ENCODE data around the gene GPX4.
"Not testable (repeated sequence)": the region's sequence is repeated elsewhere in the genome, so short reads cannot be mapped to it uniquely, and the experiment has no call there.

GPX4 gene

DNA sequence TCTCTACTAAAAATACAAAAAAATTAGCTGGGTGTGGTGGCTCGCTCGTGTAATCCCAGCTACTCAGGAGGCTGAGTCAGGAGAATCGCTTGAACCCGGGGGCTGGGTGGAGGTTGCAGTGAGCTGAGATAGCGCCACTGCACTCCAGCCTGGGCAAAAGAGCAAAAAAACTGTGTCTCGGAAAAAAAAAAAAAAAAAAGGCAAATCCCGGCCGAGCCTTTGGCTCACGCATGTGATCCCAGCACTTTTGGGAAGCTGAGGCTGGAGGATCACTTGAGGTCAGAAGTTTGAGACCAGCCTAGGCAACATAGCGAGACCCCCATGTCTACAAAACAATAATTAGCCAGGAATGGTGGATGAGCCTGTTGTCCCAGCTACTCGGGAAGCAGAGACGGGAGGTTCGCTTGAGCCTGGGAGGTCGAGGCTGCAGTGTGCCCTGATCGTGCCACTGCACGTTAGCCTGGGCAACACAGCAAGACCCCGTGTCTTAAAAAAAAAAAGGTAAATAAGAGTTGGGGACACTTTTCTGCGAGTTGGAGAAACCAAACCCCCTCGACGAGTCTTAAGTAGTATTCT is 574 bp upstream of the GPX4 start:
- no peak for DNase-seq

DNA sequence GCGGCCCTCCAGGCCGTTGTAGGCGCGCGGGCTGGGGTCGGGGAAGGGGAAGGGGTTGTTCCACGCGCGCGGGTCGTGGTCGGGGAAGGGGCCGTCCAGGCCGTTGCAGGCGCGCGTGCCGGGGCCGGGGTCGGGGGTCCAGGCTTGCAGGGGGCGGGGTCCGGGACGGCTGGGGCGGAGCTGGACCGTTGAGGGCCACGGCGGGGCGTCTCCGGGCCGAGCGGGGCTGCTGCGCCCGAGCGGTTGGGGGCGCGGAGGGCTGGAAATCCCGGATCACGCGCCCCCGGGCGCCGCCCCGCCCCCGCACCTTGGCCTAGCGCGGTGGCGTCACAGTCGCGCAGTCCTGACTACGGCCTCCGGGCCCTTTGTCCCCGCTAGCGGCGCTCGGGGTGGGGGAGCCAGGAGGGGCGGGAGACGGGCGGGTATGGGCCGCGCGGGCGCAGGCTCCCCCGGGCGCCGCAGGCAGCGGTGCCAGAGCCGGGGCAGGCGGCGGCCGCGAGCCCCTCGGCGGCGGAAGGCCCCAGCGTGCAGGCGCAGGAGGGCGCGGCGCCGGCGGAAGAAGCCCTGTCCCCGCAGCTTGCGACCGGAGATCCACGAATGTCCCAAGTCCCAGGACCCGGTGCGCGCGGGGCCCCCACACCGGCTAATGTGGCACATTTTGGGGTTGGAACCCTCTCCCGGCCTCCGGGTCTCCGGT is 665 bp downstream of the GPX4 start:
- no peak for DNase-seq

DNA sequence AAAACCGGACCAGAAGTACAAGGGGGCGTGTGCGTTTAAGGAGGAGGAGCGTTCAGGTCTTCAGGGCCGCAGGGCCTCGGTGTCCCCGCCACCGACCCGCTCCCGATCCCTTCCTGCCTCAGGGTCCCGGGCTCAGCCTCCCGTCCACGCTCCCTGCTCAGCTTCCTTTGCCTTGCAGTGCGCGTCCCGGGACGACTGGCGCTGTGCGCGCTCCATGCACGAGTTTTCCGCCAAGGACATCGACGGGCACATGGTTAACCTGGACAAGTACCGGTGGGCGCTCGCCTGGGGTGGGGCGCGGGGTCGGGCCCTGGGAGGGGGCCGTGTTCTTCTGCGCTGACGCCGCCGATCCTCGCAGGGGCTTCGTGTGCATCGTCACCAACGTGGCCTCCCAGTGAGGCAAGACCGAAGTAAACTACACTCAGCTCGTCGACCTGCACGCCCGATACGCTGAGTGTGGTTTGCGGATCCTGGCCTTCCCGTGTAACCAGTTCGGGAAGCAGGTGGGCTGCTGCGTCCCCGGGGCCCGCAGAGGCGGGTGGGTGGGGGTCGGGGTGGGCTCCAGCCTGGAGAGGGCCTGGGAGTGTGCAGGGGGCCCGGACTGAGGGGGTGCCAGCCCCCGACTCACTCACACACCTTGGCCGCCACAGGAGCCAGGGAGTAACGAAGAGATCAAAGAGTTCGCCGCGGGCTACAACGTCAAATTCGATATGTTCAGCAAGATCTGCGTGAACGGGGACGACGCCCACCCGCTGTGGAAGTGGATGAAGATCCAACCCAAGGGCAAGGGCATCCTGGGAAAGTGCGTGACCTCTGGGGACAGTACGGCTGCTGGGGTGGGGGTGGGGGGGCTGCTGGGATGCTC is 1.4 kb downstream of the GPX4 start:
- no peak for DNase-seq

DNA sequence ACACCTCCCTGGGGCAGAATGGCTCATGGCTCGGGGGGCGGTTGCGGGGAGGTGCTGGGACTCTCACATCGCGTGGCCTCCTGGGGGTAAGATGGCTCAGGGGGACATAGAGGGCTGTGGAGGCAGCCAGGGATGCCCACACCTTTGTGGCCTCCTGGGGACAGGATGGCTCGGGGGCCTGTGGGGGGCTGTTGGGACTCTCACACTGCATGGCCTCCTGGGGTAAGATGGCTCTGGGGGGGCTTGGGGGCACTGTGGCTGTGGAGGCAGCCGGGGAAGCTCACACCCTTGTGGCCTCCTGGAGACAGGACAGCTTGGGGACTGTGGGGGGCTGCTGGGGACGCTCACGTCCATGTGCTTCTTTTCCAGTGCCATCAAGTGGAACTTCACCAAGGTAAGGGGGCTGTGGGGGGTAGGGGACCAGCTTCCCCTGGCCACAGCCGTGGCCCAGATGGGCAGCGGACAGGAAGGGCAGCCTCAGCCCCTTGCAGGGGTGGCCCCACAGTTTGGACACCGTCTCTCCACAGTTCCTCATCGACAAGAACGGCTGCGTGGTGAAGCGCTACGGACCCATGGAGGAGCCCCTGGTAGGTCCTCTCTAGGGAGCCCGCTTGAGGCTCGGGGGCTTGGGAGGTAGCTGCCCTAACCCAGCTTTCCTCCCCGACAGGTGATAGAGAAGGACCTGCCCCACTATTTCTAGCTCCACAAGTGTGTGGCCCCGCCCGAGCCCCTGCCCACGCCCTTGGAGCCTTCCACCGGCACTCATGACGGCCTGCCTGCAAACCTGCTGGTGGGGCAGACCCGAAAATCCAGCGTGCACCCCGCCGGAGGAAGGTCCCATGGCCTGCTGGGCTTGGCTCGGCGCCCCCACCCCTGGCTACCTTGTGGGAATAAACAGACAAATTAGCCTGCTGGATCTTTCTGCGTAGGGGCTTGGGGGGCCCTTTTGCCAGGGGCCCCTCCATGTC is 2.4 kb downstream of the GPX4 start:
- no peak for DNase-seq

DNA sequence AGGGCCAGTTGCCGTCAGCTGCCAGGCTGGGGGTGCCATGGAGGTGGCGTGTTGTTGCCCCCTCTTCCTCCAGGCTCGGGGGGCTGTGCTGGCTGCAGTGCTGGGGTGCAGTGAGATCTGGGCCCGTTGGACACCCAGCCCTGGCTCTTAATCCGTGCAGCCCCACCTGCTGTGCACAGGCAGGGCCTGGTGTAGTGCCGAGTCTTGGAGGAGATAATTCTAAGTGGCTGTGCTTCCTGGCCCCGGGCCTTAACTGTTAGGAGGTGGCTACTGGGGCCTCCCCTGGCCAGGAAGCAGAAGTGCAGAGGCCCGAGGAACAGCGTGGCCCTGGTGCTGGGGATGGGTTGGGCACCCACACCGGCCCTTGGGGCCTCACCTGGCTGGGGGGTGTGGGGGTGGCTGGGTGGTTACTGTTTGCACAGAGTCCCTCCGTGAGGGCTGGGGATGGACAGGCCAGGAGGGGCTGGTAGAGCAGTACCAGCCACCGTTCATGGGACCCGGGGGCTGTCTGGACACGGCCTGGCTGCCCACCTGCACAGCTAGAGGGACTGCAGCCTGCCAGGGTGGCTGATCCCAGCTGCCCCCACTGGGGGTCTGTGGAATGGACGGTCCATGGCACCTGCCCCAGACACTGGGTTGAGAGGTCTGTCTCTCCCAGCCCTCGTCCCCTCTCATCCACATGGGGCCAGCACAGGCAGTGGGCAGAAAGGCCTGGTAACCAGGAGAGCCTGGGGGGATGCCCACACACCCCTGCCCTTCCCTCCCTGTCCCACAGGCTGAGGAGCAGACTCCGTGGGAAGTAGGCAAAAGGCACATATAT is 3.3 kb downstream of the GPX4 start:
- no peak for DNase-seq

DNA sequence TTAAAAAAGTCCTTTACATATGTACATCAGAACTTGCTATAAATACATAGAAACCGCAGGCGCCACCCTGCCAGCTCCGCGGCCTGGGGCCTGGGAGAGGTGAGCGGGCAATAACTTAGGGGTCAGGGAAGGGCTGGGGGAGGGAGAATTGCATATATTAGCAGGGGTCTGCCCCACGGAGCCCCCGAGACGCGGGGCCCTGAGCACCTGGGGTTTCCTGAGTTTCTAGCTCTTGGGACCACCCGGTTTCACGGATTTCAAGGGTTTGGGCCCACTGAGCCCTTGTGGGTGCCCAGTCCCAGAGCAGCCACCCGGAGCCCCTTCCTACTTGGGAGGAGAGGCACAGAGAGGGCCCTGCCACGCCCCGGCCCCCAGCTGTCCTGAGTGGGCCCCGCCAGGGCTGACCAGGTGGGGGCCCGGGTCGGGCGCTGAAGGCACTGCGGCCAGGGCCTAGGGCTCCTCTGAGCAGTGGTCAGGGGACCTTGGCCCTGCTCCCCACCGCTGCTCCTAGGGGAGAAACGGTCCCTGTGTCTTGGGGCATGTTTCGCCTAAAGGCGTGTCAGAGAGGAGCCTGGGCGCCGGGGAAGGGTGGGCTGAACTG is 4.0 kb downstream of the GPX4 start:
- no peak for DNase-seq

DNA sequence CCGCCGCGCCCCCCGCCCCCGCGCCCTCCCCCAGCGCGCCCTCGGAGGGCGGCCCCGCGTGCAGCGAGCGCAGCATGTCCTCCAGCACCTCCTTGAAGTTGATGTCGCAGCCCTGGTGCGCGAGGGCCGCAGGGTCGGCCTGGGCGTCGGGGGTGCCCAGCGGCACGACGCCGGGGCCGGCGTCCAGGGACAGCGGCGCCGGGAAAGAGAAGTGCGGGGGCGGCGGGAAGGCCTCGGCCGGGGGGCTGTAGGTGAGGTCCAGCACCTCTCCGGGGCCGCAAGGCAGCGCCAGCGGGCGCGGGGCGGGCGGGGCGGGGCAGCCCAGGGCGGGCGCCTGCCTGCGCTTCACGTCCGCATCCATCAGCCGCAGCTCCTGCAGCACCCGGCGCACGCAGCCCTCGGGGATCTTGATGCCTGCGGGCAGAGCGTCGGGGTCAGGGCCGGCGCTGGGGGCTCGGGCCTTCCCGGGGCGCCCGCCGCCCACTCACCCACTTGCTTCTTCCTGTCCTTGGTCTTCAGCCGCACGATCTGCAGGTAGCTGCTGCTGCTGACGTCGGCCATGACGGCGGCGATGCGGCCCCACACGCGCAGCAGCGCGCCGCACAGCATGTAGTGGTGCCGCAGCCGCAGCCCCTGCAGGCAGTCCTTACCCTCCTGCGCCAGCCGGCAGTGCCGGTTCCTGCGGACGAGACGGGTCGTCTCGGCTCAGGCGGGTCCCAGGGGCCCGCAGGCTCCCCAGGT is 4.7 kb downstream of the GPX4 start:
- no peak for DNase-seq

DNA sequence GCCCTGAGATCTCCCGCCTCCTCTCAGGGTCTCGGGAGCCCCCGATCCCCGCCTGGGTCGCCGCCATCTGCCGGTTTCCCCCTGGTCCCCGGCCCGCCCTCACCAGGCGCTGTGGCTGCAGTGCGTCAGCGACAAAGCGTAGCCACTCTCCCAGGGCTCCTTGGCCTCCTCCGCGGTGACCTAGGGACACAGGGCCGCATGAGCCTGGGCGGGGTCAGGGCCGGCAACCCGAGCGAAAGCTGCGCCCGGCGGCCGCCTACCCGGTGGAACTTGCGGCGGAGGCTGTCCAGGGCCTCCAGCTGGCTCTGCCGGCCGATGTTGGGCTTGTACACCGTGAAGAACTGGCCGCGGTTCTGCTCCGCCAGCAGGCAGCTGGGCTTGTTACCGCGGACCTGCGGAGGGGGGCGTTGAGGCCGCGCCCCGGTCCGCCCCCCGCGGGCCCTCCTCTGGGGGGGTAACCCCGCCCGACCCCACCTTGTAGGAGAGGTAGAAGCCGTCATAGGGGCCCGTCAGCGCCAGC is 5.3 kb downstream of the GPX4 start:
- DNase-seq, result no peak

DNA sequence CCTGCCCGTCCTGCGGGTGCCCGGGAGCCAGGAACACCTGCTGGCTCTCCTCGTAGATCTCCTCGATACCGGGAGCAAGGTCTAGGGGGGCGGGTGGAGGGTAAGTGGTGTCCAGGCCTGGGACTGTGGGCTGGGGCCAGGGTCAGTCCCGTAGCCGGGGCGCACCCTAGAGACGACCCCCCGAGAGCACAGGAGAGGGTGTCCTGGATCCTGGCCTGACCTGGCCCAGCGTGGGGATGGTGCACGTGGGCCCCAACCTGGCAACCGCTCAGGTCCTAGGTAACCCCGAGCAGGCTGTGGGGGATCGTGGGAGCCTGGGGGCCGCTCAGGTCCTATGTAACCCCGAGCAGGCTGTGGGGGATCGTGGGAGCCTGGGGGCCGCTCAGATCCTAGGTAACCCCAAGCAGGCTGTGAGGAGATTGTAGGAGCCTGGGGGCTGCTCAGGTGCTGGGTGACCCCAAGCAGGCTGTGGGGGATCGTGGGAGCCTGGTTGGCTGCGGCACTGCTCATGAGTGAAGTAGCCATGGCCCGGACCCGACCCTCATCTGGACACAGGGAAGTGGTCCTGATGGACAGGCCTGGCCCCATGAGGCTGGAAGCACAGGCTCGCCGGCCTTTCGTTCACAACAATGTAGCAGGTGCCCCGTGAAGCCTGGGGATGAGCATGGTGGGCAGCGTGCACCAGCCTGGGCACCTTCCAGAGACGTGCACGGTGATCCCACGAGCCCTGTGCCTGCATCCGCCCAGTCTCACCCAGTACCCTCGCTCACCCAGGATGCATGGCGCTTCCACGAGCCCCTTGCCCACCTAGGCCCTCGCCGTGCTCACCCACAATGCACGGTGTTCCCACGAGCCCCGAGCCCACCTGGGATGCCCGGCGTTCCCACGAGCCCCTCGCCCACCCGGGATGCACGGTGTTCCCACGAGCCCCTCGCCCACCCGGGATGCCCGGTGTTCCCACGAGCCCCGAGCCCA is 6.2 kb downstream of the GPX4 start:
- no peak for DNase-seq

DNA sequence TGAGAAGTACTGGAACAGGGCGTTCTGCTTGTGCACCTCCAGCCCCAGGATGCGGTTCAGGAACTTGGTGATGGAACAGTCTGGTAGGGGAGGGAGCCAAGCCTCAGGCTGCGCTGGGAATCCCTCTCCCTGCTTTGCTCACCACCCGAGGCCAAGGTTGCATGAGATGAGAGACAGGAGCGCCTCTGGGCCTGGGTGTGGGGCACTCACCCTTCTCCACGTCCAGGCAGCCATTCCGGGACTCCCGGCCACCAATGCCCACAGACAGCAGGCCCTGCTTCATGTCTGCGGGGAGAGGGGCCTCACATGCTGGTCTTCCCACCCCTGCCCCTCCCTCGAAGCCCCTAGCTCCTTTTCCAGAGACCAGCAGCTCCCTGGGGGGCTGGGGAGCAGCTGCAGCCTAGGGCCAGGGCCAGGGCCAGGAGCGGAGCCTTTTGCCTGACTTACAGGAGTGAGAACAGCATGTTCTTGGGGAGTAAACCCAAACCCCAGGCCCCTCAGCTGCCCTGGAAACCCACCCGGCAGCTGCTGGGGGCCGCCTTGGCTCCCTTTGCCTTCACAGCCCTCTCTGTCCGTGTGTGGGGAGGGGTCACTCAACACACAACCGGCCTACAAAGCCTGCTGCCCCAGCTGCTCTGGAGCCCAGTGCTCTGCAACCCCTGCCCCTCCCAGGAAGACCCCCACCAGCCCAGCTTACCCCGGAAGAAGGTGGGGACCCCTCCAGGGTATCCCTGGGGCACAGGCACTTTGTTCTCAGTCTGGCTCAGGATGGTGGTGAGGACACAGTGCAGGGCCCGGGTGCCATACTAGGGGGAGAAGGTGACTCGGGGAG is 7.2 kb downstream of the GPX4 start:
- no peak for DNase-seq

DNA sequence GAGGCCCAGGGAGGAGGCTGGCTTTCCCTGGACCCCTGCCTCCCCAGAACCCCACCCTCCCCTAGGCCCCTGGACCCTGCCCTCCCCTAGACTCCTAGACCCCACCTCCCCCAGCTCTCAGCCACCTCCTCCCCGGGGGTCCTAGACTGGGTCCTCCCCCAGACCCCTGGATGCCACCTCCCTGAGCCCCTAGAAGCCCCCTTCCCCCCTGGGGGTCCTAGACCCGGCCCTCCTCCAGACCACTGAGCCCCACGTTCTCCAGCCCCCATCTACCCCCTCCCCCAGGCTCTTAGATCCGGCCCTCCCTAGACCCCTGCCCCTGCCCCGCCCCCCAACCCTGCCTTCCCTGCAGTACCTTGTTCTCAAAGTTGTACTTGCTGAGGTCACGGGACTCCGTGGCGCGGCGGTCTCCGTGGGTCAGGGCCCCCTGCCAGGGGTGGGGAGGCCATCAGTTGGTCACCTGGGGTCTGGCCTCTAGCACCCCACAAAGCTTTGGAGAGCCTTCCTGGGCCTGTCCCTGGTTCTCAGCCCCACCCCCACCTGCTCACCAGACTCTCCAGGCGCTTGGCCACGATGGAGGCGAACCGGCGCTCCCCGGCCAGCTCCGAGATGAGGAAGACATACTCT is 8.0 kb downstream of the GPX4 start:
- DNase-seq, result no peak

DNA sequence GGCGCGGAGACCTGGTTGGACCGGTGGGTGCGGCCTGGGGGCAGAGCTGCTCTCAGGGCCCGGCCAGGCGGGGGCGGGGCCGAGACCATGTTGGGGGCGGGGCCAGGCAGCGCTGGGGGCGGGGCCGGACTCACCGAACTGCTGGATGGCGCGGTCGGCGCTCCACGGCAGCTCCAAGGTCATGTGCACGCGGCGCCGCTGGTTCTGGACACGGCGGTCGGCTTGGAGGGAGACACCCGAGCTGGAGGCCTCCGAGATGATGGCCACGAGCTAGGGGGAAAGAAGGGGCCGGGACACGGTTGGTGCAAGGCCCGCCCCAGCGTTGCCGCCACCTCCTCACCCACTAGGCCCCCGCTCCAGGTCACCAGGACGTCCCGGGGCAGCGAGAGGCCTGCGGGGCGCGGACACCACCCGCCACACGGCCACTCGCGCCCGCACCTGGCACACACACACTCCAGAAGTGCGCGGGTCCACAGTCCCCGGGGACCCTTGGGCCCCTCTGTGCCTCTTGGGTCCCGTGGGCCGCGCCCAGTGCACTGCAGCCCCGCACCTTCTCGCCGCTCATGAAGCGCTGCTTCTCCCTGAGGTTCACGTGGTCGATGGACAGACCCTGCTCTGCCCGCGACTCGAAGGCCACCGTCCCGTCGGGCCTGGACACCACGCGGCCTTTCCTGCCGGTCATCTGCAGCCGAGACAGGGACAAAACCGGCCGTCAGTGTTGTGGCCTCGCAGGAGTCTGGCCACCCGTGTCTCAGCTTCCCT is 8.7 kb downstream of the GPX4 start:
- no peak for DNase-seq

DNA sequence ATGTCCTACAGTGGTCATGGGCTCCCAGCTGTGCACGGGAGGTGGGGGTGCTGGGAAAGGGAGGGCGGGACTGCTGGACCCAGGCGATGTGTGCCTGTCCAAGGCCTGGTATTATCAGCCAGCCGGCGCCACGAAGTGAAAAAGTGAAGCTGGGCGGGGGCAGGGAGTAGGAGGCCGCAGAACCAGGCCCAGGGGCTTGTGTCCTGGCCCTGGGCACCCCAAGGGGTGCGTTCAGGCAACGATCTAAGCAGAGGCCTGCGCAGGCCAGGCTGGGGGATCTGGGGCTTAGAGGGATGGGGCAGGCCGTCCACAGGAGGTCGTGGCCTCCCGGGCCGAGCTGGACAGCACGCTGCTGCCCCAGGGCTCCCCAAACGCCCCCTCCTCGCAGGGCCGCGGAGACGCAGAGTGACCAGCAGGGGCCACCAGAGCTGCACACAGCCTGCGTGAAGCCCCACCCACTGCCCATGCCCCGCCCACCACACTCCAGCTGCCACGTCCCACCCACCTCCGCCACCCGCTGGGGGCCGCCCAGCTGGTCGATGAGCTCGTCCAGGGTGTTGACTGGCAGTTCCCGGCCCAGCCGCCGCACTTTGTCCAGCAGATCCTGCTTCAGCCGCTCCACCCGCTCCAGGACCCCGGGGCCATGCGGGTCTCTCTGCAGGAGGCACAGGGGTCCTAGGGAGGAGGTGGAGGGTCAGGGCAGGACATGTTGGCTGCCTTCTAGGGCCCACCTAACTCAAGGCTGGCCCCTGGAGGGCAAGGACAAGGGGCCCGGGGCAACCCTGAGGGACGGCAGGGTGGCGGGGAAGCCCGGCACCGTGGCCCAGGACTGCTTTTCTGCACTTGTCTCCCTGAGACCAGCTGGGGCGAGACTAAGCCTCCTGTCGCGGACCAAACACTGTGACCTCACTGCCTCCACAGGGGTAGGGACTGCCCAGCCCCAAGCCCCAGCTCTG is 9.5 kb downstream of the GPX4 start:
- DNase-seq, result no peak

DNA sequence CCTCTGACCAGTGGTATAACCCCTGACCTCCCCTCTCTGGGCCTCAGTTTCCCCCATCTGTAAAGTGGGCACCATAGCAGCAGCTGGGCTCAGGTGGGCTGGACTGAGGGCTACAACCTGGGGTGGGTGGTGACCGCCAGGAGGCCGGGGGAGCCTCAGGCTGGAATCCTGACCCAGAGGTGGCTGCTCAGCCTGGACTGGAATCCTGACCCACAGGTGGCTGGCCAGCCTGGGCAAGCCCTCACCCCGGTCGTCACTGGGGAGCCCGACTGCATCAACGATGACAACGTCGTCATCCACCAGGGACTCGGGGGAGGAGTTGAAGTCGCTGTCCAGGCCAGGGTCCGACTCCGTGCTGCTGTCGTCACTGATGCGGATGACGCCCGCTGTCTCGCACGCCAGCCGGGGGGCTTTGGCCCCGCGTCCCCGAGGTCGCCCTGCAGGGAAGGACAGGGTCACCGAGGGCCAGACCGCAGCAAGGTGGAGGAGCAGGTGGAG is 10.2 kb downstream of the GPX4 start:
- DNase-seq, result no peak

DNA sequence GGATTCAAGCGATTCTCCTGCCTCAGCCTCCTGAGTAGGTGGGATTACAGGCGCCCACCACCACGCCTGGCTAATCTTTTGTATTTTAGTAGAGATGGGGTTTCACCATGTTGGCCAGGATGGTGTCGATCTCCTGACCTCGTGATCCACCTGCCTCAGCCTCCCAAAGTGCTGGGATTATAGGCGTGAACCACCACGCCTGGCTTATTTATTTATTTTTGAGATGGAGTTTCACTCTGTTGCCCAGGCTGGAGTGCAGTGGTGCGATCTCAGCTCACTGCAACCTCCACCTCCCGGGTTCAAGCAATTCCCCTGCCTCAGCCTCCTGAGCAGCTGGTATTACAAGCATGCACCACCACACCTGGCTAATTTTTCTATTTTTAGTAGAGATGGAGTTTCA is 10.9 kb downstream of the GPX4 start:
- DNase-seq, result not testable (repeated sequence)
